DMS79 (cell line): ENCODE measurements around the gene LRCH3.

ENCODE experiments used
- DNase-seq: peaks from one replicate; lab custom pipeline; 2025; lab: John Stamatoyannopoulos, UW

Gene LRCH3

GRCh38 chr3:197936819-197937384, 145.8 kb downstream of the LRCH3 start:
- no peak for DNase-seq
